Trophoblast cell (in vitro differentiated cells and primary cell): ENCODE results near the gene C2orf68.

Source experiments
- DNase-seq, 2 donors: peaks; one replicate each; pipeline ENCODE4 v3.0.0-alpha.2; 2016
- H2AFZ ChIP-seq: 2 replicates; pipeline ENCODE4 v1.6.1; 2013; ENCODE audit warnings: low read length, moderate library complexity, mild to moderate bottlenecking; ENCODE audit not compliant: insufficient read depth, poor library complexity
- H2AK5ac ChIP-seq: 2 replicates; pipeline ENCODE4 v1.6.1; 2013; ENCODE audit warnings: mild to moderate bottlenecking, low read length
- H2BK120ac ChIP-seq: 2 replicates; pipeline ENCODE4 v1.6.1; 2013; ENCODE audit warnings: low read length, mild to moderate bottlenecking, moderate library complexity; ENCODE audit not compliant: insufficient read depth, poor library complexity
- H2BK12ac ChIP-seq: 2 replicates; pipeline ENCODE4 v1.6.1; 2013; ENCODE audit warnings: mild to moderate bottlenecking, low read length, moderate library complexity
- H2BK5ac ChIP-seq: 2 replicates; pipeline ENCODE4 v1.6.1; 2013; ENCODE audit warnings: low read length, low read depth, moderate library complexity, mild to moderate bottlenecking; ENCODE audit not compliant: poor library complexity
- H3K14ac ChIP-seq: 2 replicates; pipeline ENCODE4 v1.6.1; 2013; ENCODE audit warnings: mild to moderate bottlenecking, low read length
- H3K18ac ChIP-seq: 2 replicates; pipeline ENCODE4 v1.6.1; 2013; ENCODE audit warnings: mild to moderate bottlenecking, low read length
- H3K23ac ChIP-seq: 2 replicates; pipeline ENCODE4 v1.6.1; 2013; ENCODE audit warnings: low read length
- H3K27ac ChIP-seq: 2 replicates; pipeline ENCODE4 v1.5.1; 2013; ENCODE audit warnings: low read depth, mild to moderate bottlenecking, inconsistent platforms, low read length, moderate library complexity
- H3K27me3 ChIP-seq: 2 replicates; pipeline ENCODE4 v1.6.1; 2013; ENCODE audit warnings: inconsistent platforms, mild to moderate bottlenecking, low read length, moderate library complexity; ENCODE audit not compliant: insufficient read depth
- H3K36me3 ChIP-seq, 2 experiments: 1 replicate in 1 of 2; 2 replicates in 1 of 2; pipeline ENCODE4 v1.6.1; 2013; ENCODE audit warnings: low read length in 2 of 2, mild to moderate bottlenecking in 2 of 2, moderate library complexity in 1 of 2; ENCODE audit not compliant: insufficient read depth in 2 of 2, control insufficient read depth in 1 of 2
- H3K4ac ChIP-seq: 2 replicates; pipeline ENCODE4 v1.6.1; 2013; ENCODE audit warnings: low read depth, mild to moderate bottlenecking, low read length, moderate library complexity
- H3K4me1 ChIP-seq, 2 experiments: 1 replicate in 1 of 2; 2 replicates in 1 of 2; pipeline ENCODE4 v1.6.1; 2013; ENCODE audit warnings: low read length in 2 of 2, mild to moderate bottlenecking in 2 of 2, moderate library complexity in 1 of 2; ENCODE audit not compliant: insufficient read depth in 2 of 2, control insufficient read depth in 1 of 2
- H3K4me2 ChIP-seq: 2 replicates; pipeline ENCODE4 v1.6.1; 2013; ENCODE audit warnings: inconsistent platforms, mild to moderate bottlenecking, low read length, moderate library complexity
- H3K4me3 ChIP-seq: 2 replicates; pipeline ENCODE4 v1.5.1; 2013; ENCODE audit warnings: mild to moderate bottlenecking, low read depth, low read length, inconsistent platforms
- H3K79me1 ChIP-seq: one replicate; pipeline ENCODE4 v1.6.1; 2013; ENCODE audit warnings: low read length
- H3K79me2 ChIP-seq: 2 replicates; pipeline ENCODE4 v1.6.1; 2013; ENCODE audit warnings: low read length, mild to moderate bottlenecking; ENCODE audit not compliant: control insufficient read depth, insufficient read depth, poor library complexity
- H3K9ac ChIP-seq: 2 replicates; pipeline ENCODE4 v1.6.1; 2013; ENCODE audit warnings: mild to moderate bottlenecking, low read length
- H3K9me3 ChIP-seq: 2 replicates; pipeline ENCODE4 v1.6.1; 2013; ENCODE audit warnings: low read depth, mild to moderate bottlenecking, control low read depth, inconsistent platforms, low read length; ENCODE audit not compliant: insufficient read depth
- H4K12ac ChIP-seq: 2 replicates; pipeline ENCODE4 v1.6.1; 2013; ENCODE audit warnings: low read depth, mild to moderate bottlenecking, low read length, moderate library complexity
- H4K8ac ChIP-seq: 2 replicates; pipeline ENCODE4 v1.6.1; 2013; ENCODE audit warnings: low read depth, mild to moderate bottlenecking, low read length, moderate library complexity
- H4K91ac ChIP-seq: one replicate; pipeline ENCODE4 v1.6.1; 2013; ENCODE audit warnings: low read depth, mild to moderate bottlenecking, low read length, moderate library complexity
- WGBS: extraction: QIAGEN DNeasy Blood & Tissue Kit; methylation state at CpG from one replicate; pipeline ENCODE4 v1.1.7; 2013; ENCODE audit warnings: missing lambda C conversion rate; ENCODE audit not compliant: insufficient read length, insufficient coverage; ENCODE audit errors: extremely low coverage; 5-methylcytosine and 5-hydroxymethylcytosine counted together

The C2orf68 gene

DNA sequence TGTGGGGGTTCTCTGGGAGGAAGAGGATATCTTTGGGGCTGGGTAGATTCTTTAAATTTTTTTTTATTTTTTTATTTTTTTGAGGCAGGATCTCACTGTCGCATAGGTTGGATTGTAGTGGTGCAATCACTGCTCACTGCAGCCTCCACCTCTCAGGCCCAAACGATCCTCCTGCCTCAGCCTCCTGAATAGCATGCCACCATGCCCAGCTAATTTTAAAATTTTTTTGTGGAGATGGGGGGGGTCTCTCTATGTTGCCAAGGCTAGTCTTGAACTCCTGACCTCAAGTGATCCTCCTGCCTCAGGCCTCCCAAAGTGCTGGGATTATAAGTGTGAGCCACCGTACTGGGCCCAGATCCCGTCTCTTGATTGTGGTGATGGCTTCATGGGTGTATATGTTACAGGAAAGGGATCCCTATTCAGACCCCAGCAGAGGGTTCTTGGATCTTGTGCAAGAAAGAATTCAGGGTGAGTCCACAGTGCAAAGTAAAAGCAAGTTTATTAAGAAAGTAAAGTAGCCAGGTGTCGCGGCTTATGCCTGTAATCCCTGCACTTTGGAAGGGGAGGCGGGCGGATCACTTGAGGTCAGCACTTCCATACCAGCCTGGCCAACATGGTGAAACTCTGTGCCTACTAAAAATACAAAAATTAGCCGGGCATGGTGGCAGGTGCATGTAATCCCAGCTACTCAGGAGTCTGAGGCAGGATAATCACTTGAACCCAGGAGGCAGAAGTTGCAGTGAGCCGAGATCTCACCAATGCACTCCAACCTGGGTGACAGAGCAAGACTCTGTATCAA, 2.0 kb upstream of the C2orf68 start:
- WGBS, result no CpG with 5 or more reads among the region's 10 CpGs
- H3K79me1 ChIP-seq, result peaks cover 11% of the 10 kb centered on the region
- H3K4ac ChIP-seq, result no peak overlapping the region
- no peak overlapping the region for H3K18ac ChIP-seq
- H4K91ac ChIP-seq, result no peak overlapping the region
- H3K4me3 ChIP-seq, result no peak overlapping the region
- no peak overlapping the region for H4K8ac ChIP-seq
- no peak overlapping the region for H2BK12ac ChIP-seq
- no peaks in the 10 kb centered on the region for H3K27me3 ChIP-seq
- no peak overlapping the region for H3K14ac ChIP-seq
- no peak overlapping the region for H3K23ac ChIP-seq
- H2AFZ ChIP-seq, result no peak overlapping the region
- H3K4me2 ChIP-seq, result no peak overlapping the region
- no peak overlapping the region for H2AK5ac ChIP-seq
- peaks cover 0 to 3% of the 10 kb centered on the region in 2 experiments for H3K4me1 ChIP-seq
- peaks cover 9% of the 10 kb centered on the region in 2 experiments for H3K36me3 ChIP-seq
- no peak for DNase-seq
- no peak overlapping the region for H4K12ac ChIP-seq
- no peak overlapping the region for H3K27ac ChIP-seq
- peaks cover 8% of the 10 kb centered on the region for H3K79me2 ChIP-seq
- H2BK120ac ChIP-seq, result no peak overlapping the region
- no peak overlapping the region for H2BK5ac ChIP-seq
- no peaks in the 10 kb centered on the region for H3K9me3 ChIP-seq
- no peak overlapping the region for H3K9ac ChIP-seq

GRCh38 chr2:85611217-85611704, 605 bp downstream of the C2orf68 start:
- Histone ChIP-seq H3K4me2 (peak overlapping the region; percentile 97), H4K8ac (peak overlapping the region; percentile 74), H3K4ac (peak overlapping the region; percentile 48), H3K36me3 (peaks cover 14 to 20% of the 10 kb centered on the region in 2 experiments), H2BK12ac (no peak overlapping the region), H2BK5ac (peak overlapping the region; percentile 75), H3K4me1 (peaks cover 0 to 3% of the 10 kb centered on the region in 2 experiments), H3K14ac (peak overlapping the region; percentile 81), H3K18ac (peak overlapping the region; percentile 69), H3K23ac (no peak overlapping the region), H3K9me3 (no peaks in the 10 kb centered on the region), H2AK5ac (peak overlapping the region; percentile 38), H3K79me1 (peaks cover 11% of the 10 kb centered on the region), H3K27me3 (no peaks in the 10 kb centered on the region), H3K79me2 (peaks cover 7% of the 10 kb centered on the region), H4K91ac (peak overlapping the region; percentile 91), H2AFZ (peak overlapping the region; percentile 41), H4K12ac (peak overlapping the region; percentile 50), H3K27ac (peak overlapping the region; percentile 61), H2BK120ac (peak overlapping the region; percentile 88), H3K4me3 (peak overlapping the region; percentile 99), H3K9ac (peak overlapping the region; percentile 89)
- DNase-seq, result no peak
- WGBS, result no CpG with 5 or more reads among the region's 24 CpGs

DNA sequence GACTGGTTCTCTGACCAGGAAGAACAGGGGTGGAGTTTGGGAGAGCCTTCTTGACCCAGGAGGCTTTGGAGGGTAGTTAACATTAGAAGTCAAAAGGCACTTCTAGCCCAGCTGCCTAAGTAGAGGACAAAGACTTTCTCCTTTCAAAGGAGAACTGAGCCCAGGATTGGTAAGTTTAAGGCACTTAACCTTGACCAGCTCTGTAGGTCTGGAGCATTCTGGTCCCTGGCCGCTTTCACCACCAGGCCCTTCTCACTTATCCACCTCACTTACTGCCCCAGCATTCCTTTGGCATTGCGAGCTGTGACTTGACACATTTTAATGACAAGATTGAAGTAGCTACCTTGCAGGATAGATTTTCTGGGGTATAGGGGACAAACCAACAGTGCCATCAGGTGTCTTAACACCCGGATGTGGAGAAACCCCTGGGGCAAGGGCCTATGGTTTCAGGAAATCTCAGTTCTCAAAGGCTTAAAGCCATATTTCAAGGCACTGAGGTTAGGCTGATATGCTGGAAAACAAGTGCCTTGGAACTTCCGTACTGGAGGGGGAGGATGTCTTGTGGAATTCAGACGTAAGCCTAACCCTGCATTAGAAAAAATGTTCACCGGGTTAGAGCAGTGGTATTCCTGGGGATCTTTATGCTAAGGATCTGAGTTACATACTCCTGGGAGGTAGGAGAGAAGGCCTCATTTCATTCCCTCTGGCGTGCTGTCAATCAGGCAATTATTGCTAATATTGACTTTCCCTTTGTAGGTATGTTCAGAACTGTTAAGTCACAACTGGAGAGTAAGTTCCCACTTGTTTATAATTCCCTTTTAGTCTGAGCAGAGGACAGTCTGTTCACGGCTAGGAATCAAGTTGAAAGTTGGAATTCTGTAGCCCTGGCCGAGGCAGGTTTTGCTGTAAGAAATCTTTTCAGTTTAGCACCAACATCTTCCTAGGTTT, 4.3 kb downstream of the C2orf68 start:
- Histone ChIP-seq H3K4me3 (no peak overlapping the region), H4K12ac (no peak overlapping the region), H3K4me1 (peaks cover 0 to 12% of the 10 kb centered on the region in 2 experiments), H4K8ac (no peak overlapping the region), H2BK120ac (no peak overlapping the region), H3K14ac (no peak overlapping the region), H3K18ac (no peak overlapping the region), H3K4me2 (no peak overlapping the region), H2AFZ (no peak overlapping the region), H2BK12ac (no peak overlapping the region), H3K4ac (no peak overlapping the region), H2AK5ac (no peak overlapping the region), H2BK5ac (no peak overlapping the region), H3K9me3 (peaks cover 1% of the 10 kb centered on the region), H3K9ac (no peak overlapping the region), H3K79me1 (peaks cover 12% of the 10 kb centered on the region), H3K27ac (no peak overlapping the region), H3K27me3 (no peaks in the 10 kb centered on the region), H3K79me2 (peaks cover 8% of the 10 kb centered on the region), H4K91ac (no peak overlapping the region), H3K23ac (no peak overlapping the region), H3K36me3 (peaks cover 14 to 20% of the 10 kb centered on the region in 2 experiments)
- peak; percentile 96 to 97 for DNase-seq
- no CpG with 5 or more reads among the region's 9 CpGs for WGBS

DNA sequence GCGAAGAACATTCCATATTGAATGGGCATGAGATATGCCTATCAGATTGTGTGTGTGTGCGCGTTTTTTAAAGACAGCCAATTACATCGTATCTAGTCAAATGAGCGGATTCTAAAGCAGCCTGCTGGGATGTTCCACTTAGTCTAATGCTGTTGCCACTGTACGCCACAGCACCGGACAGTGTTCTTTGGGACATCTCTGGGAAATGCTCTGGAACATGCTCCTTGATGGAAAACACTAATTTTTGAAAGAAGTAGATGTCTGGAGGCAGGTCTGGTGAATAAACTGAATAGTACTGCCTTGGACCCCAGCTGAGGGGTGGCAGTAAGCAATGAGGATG, 5.8 kb downstream of the C2orf68 start:
- no peak overlapping the region for H3K23ac ChIP-seq
- H3K4me2 ChIP-seq, result no peak overlapping the region
- no peak overlapping the region for H4K12ac ChIP-seq
- no peaks in the 10 kb centered on the region for H3K27me3 ChIP-seq
- H3K4me1 ChIP-seq, result peaks cover 5 to 19% of the 10 kb centered on the region in 2 experiments
- H3K9ac ChIP-seq, result no peak overlapping the region
- no peak overlapping the region for H3K14ac ChIP-seq
- H3K79me2 ChIP-seq, result peaks cover 6% of the 10 kb centered on the region
- no peak overlapping the region for H4K8ac ChIP-seq
- H3K18ac ChIP-seq, result no peak overlapping the region
- H3K36me3 ChIP-seq, result peaks cover 14 to 20% of the 10 kb centered on the region in 2 experiments
- H3K79me1 ChIP-seq, result peaks cover 8% of the 10 kb centered on the region
- no peak for DNase-seq
- no CpG with 5 or more reads among the region's 7 CpGs for whole genome bisulfite sequencing
- H2AK5ac ChIP-seq, result no peak overlapping the region
- no peak overlapping the region for H2BK120ac ChIP-seq
- no peak overlapping the region for H3K4ac ChIP-seq
- no peak overlapping the region for H4K91ac ChIP-seq
- H3K4me3 ChIP-seq, result no peak overlapping the region
- peaks cover 1% of the 10 kb centered on the region for H3K9me3 ChIP-seq
- no peak overlapping the region for H2AFZ ChIP-seq
- H3K27ac ChIP-seq, result no peak overlapping the region
- no peak overlapping the region for H2BK12ac ChIP-seq
- no peak overlapping the region for H2BK5ac ChIP-seq
